ENCODE results near the gene GPR162. TPM values are rescaled to one million over a fixed set of nuclear protein-coding genes. Genes with fewer than 3 reads are reported as not detected.

Gene GPR162
- polyA plus RNA-seq, 1 donor (not counting 4 experiments of a cell fraction or from before 2014, with no cell fraction given), result 0.09 TPM

DNA sequence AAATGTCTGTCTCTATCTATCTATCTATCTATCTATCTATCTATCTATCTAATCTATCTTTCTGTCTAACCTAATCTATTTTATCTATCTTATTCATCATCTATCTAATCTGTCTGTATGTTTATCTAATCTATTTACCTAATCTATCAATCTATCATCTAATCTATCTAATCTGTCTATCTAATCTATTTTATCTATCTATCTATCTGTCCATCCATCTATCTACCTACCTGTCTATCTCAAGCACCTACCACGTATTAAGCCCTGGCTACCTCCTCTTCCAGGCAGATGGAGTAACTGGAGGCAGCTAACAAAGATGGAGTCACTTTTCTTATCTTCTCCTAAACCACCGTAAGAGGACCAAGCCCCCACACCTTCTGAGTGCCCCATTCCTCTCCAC is 26.5 kb upstream of the GPR162 start:
- Histone ChIP-seq H2AFZ (ENCODE audit: control insufficient read depth, low read length) (no peak overlapping the region), H3K4me3 (ENCODE audit: control insufficient read depth in 2 of 3, extremely low read depth in 1 of 3, insufficient read depth in 2 of 3, low read depth in 1 of 3, low read length in 3 of 3) (no peak overlapping the region), H4K20me1 (ENCODE audit: control insufficient read depth, extremely low read depth, insufficient read depth, low read length) (no peaks in the 10 kb centered on the region), H3K36me3 (ENCODE audit: control insufficient read depth in 2 of 2, extremely low read depth in 1 of 2, insufficient read depth in 2 of 2, low read length in 2 of 2) (no peaks in the 10 kb centered on the region), H3K9me1 (ENCODE audit: control insufficient read depth, extremely low read depth, insufficient read depth, low read length) (no peaks in the 10 kb centered on the region), H3K79me2 (ENCODE audit: control insufficient read depth, insufficient read depth, low read length) (no peaks in the 10 kb centered on the region), H3K27me3 (ENCODE audit: control insufficient read depth, extremely low read depth, insufficient read depth, low read length) (peaks cover 31% of the 10 kb centered on the region), H3K4me1 (ENCODE audit: control insufficient read depth, extremely low read depth, insufficient read depth, low read length) (no peaks in the 10 kb centered on the region), H3K27ac (ENCODE audit: control insufficient read depth, insufficient read depth, low read length) (no peak overlapping the region), H3K9ac (ENCODE audit: control insufficient read depth, extremely low read depth, insufficient read depth, low read length) (no peak overlapping the region), H3K9me3 (ENCODE audit: control insufficient read depth, low read depth, low read length) (no peaks in the 10 kb centered on the region), H3K4me2 (ENCODE audit: control insufficient read depth, extremely low read depth, insufficient read depth, low read depth, low read length) (no peak overlapping the region)
- DNase-seq (ENCODE audit: low read depth, low spot score), result no peak
- dilution Hi-C loops (cut with MboI; ENCODE audit: extremely low pct_ligation_motif_present, low sequenced_read_pairs), result no loop called here
- no peak for FAIRE-seq
- TF ChIP-seq EZH2 (IDR thresholded peaks at IDR 0.05; ENCODE audit: low read length), result no peak
- TF ChIP-seq, protein P1, sequence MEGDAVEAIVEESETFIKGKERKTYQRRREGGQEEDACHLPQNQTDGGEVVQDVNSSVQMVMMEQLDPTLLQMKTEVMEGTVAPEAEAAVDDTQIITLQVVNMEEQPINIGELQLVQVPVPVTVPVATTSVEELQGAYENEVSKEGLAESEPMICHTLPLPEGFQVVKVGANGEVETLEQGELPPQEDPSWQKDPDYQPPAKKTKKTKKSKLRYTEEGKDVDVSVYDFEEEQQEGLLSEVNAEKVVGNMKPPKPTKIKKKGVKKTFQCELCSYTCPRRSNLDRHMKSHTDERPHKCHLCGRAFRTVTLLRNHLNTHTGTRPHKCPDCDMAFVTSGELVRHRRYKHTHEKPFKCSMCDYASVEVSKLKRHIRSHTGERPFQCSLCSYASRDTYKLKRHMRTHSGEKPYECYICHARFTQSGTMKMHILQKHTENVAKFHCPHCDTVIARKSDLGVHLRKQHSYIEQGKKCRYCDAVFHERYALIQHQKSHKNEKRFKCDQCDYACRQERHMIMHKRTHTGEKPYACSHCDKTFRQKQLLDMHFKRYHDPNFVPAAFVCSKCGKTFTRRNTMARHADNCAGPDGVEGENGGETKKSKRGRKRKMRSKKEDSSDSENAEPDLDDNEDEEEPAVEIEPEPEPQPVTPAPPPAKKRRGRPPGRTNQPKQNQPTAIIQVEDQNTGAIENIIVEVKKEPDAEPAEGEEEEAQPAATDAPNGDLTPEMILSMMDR (optimal IDR thresholded peaks at IDR 0.05 in 1 of 3, IDR thresholded peaks at IDR 0.05 in 1 of 3, conservative IDR thresholded peaks at IDR 0.05 in 1 of 3; ENCODE audit: extremely low read depth in 1 of 3, insufficient read depth in 2 of 3, low read length in 3 of 3), result no peak

DNA sequence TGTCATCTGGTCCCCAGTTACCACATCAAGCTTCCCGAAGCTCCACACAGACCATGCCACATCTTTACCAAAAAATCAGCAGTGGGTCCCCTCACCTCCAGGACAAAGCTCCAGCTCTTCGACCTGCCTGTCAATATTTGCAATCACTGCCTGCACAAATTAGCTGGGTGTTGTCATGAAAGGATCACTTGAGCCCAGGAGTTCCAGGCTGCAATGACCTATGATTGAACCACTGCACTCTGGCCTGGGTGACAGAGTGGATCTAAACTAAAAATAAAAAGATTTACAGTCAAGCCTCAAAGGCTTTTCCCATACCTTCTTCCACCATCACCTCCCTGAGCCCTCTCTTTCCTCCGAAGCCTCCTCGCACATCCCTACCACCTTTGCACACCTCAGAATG is 25.0 kb upstream of the GPR162 start:
- no peak for DNase-seq (ENCODE audit: low read depth, low spot score)

More for the DNA sequence above, 25.0 kb upstream of the GPR162 start:
- no peak overlapping the region for H3K9ac ChIP-seq (ENCODE audit: control insufficient read depth, extremely low read depth, insufficient read depth, low read length)
- no peak overlapping the region for H3K4me2 ChIP-seq (ENCODE audit: control insufficient read depth, extremely low read depth, insufficient read depth, low read depth, low read length)
- FAIRE-seq, result no peak
- H3K79me2 ChIP-seq (ENCODE audit: control insufficient read depth, insufficient read depth, low read length), result no peaks in the 10 kb centered on the region
- H2AFZ ChIP-seq (ENCODE audit: control insufficient read depth, low read length), result no peak overlapping the region
- H4K20me1 ChIP-seq (ENCODE audit: control insufficient read depth, extremely low read depth, insufficient read depth, low read length), result no peaks in the 10 kb centered on the region
- no peaks in the 10 kb centered on the region for H3K9me3 ChIP-seq (ENCODE audit: control insufficient read depth, low read depth, low read length)
- TF ChIP-seq, protein P1 (optimal IDR thresholded peaks at IDR 0.05 in 1 of 3, IDR thresholded peaks at IDR 0.05 in 1 of 3, conservative IDR thresholded peaks at IDR 0.05 in 1 of 3; ENCODE audit: extremely low read depth in 1 of 3, insufficient read depth in 2 of 3, low read length in 3 of 3), result no peak
- no peak for TF ChIP-seq EZH2 (IDR thresholded peaks at IDR 0.05; ENCODE audit: low read length)
- no peak overlapping the region for H3K27ac ChIP-seq (ENCODE audit: control insufficient read depth, insufficient read depth, low read length)
- no peaks in the 10 kb centered on the region for H3K36me3 ChIP-seq (ENCODE audit: control insufficient read depth in 2 of 2, extremely low read depth in 1 of 2, insufficient read depth in 2 of 2, low read length in 2 of 2)
- no peaks in the 10 kb centered on the region for H3K4me1 ChIP-seq (ENCODE audit: control insufficient read depth, extremely low read depth, insufficient read depth, low read length)
- H3K27me3 ChIP-seq (ENCODE audit: control insufficient read depth, extremely low read depth, insufficient read depth, low read length), result peaks cover 31% of the 10 kb centered on the region
- no peaks in the 10 kb centered on the region for H3K9me1 ChIP-seq (ENCODE audit: control insufficient read depth, extremely low read depth, insufficient read depth, low read length)
- H3K4me3 ChIP-seq (ENCODE audit: control insufficient read depth in 2 of 3, extremely low read depth in 1 of 3, insufficient read depth in 2 of 3, low read depth in 1 of 3, low read length in 3 of 3), result no peak overlapping the region
- dilution Hi-C loops (cut with MboI; ENCODE audit: extremely low pct_ligation_motif_present, low sequenced_read_pairs), result no loop called here
